HEK293 (cell line): Measurements from ENCODE around the gene ABL2.

Source experiments
- CTCF ChIA-PET: fragments of 350-600 bp; formaldehyde crosslinking; extraction: SDS; loops from one replicate; lab custom pipeline; 2021; ENCODE audit warnings: antibody characterized with exemption; lab: Yijun Ruan, JAX
- POLR2A ChIA-PET: fragments of 300-600 bp; formaldehyde crosslinking; extraction: SDS; loops from one replicate; lab custom pipeline; 2020; ENCODE audit warnings: antibody characterized with exemption, inconsistent platforms; lab: Yijun Ruan, JAX
- H3K27ac ChIP-seq: fragments of 200-500 bp; sonication (Bioruptor generic); 2 replicates; pipeline ENCODE4 v1.5.1; 2014; ENCODE audit warnings: low read depth, low read length, control low read depth, inconsistent platforms; ENCODE audit errors: extremely low read depth
- H3K36me3 ChIP-seq, 2 experiments: fragments of 200-500 bp in 1 of 2; sonication (Bioruptor generic) in 1 of 2; 1 replicate in 1 of 2; 2 replicates in 1 of 2; pipeline ENCODE4 v1.5.1; 2014 to 2017; ENCODE audit warnings: inconsistent platforms in 2 of 2, low read length in 2 of 2; ENCODE audit not compliant: control insufficient read depth in 2 of 2, insufficient read depth in 1 of 2
- H3K4me1 ChIP-seq: fragments of 200-500 bp; sonication (Bioruptor generic); 2 replicates; pipeline ENCODE4 v1.5.1; 2014; ENCODE audit warnings: mild to moderate bottlenecking, low read length, inconsistent platforms; ENCODE audit not compliant: control insufficient read depth, insufficient read depth
- H3K4me3 ChIP-seq: 2 replicates; pipeline ENCODE4 v1.5.1; 2011; ENCODE audit warnings: low read depth, mild to moderate bottlenecking, control low read depth, low read length, moderate library complexity
- H3K9me3 ChIP-seq: fragments of 200-500 bp; sonication (Bioruptor generic); 2 replicates; pipeline ENCODE4 v1.5.1; 2014; ENCODE audit warnings: low read depth, low read length, inconsistent platforms; ENCODE audit not compliant: control insufficient read depth, insufficient read depth
- KLF1 ChIP-seq: fragments of 450-650 bp; formaldehyde crosslinking; IDR thresholded peaks from 2 replicates; pipeline ENCODE4 v1.5.1; 2016; ENCODE audit warnings: missing biosample characterization, missing genetic modification characterization
- KLF9 ChIP-seq: fragments of 450-650 bp; formaldehyde crosslinking; IDR thresholded peaks from 2 replicates; pipeline ENCODE4 v1.5.1; 2016; ENCODE audit warnings: missing biosample characterization, missing genetic modification characterization, low read depth
- SALL2 ChIP-seq: fragments of 450-650 bp; formaldehyde crosslinking; IDR thresholded peaks from 2 replicates; pipeline ENCODE4 v1.5.0; 2017; ENCODE audit warnings: missing biosample characterization, mild to moderate bottlenecking, missing genetic modification characterization, borderline replicate concordance
- SCRT1 ChIP-seq: fragments of 450-650 bp; formaldehyde crosslinking; IDR thresholded peaks from 2 replicates; pipeline ENCODE4 v1.5.1; 2016; ENCODE audit warnings: missing biosample characterization, missing genetic modification characterization, borderline replicate concordance
- ZNF157 ChIP-seq: fragments of 450-650 bp; formaldehyde crosslinking; IDR thresholded peaks from 2 replicates; pipeline ENCODE4 v1.5.1; 2016; ENCODE audit warnings: missing biosample characterization, missing genetic modification characterization
- ZNF341 ChIP-seq: fragments of 450-650 bp; formaldehyde crosslinking; IDR thresholded peaks from 2 replicates; pipeline ENCODE4; 2016; ENCODE audit warnings: low read depth, missing biosample characterization, missing genetic modification characterization
- ZNF596 ChIP-seq: fragments of 450-650 bp; IDR thresholded peaks from 2 replicates; pipeline ENCODE4 v1.5.0; 2018; ENCODE audit warnings: missing biosample characterization, mild to moderate bottlenecking, missing genetic modification characterization, moderate library complexity
- ZNF621 ChIP-seq: fragments of 450-650 bp; formaldehyde crosslinking; IDR thresholded peaks from 2 replicates; pipeline ENCODE4 v1.5.1; 2017; ENCODE audit warnings: missing biosample characterization, missing genetic modification characterization
- ZNF624 ChIP-seq: fragments of 450-650 bp; formaldehyde crosslinking; IDR thresholded peaks from 2 replicates; pipeline ENCODE4 v1.5.1; 2017; ENCODE audit warnings: missing biosample characterization, missing genetic modification characterization
- ZNF658 ChIP-seq: fragments of 450-650 bp; formaldehyde crosslinking; IDR thresholded peaks from 2 replicates; pipeline ENCODE4; 2016; ENCODE audit warnings: missing biosample characterization, missing genetic modification characterization
- ZNF747 ChIP-seq: fragments of 450-650 bp; formaldehyde crosslinking; IDR thresholded peaks from 2 replicates; pipeline ENCODE4 v1.5.1; 2016; ENCODE audit warnings: missing biosample characterization, missing genetic modification characterization
- ZNF830 ChIP-seq: fragments of 450-650 bp; IDR thresholded peaks from 2 replicates; pipeline ENCODE4 v1.5.0; 2018; ENCODE audit warnings: missing biosample characterization, missing genetic modification characterization, low read depth, mild to moderate bottlenecking, moderate library complexity
- ZSCAN23 ChIP-seq: fragments of 450-650 bp; formaldehyde crosslinking; IDR thresholded peaks from 2 replicates; pipeline ENCODE4 v1.5.1; 2016; ENCODE audit warnings: missing biosample characterization, missing genetic modification characterization
- TF ChIP-seq, protein P1 (sequence below): fragments of 450-650 bp; formaldehyde crosslinking; IDR thresholded peaks from 2 replicates; pipeline ENCODE4 v1.5.1; 2016; ENCODE audit warnings: missing biosample characterization, missing genetic modification characterization
- TF ChIP-seq, protein P2 (sequence below): fragments of 450-650 bp; formaldehyde crosslinking; IDR thresholded peaks from 2 replicates; pipeline ENCODE4 v1.5.1; 2016; ENCODE audit warnings: missing biosample characterization, missing genetic modification characterization
- TF ChIP-seq, protein P3 (sequence below): fragments of 450-650 bp; formaldehyde crosslinking; IDR thresholded peaks from 2 replicates; pipeline ENCODE4 v1.5.1; 2016; ENCODE audit warnings: missing biosample characterization, missing genetic modification characterization, borderline replicate concordance
- TF ChIP-seq, protein P4 (sequence below): fragments of 450-650 bp; formaldehyde crosslinking; IDR thresholded peaks from 2 replicates; pipeline ENCODE4 v1.5.1; 2016; ENCODE audit warnings: missing biosample characterization, missing genetic modification characterization

Gene ABL2

DNA sequence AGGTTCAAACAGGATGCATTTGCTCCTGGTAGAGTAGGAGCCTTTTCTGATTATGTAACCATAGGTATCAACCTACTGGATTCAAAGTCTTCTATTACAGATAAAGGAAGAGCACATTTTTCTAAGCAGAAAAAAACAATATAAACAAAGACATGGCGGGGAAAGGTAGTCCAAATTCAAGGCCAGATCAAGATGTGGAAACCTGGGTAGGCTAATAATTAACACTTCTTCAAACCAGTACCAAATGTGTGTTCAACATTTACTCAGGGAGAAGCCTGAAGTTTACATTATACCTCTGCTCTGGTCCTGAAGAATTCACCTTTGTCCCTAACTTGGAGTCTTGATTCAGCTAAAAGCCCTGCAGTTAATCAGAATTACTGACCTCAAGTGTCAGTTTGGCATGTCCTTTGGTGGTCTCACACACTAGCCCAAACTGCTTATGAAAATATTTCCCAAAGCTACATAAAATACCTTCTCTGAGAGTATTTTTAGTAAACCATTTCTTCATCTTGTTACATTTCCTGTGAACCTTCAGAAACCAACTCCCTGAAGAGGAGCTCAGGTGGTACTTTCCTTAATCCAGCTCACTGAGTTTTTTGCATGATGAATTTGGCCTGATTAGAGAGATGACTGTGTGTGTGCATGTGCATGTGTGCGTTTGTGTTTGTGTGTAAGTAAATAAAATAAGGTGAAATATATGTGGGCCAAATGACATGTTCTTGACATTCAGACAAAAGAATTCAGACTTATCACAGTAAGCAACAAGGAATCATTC, 77.4 kb downstream of the ABL2 start:
- Histone ChIP-seq H3K27ac (no peak overlapping the region), H3K4me1 (no peaks in the 10 kb centered on the region), H3K4me3 (no peak overlapping the region), H3K9me3 (no peaks in the 10 kb centered on the region), H3K36me3 (no peaks in the 10 kb centered on the region)
- POLR2A ChIA-PET: no interaction called here
- CTCF ChIA-PET: interaction anchor here (0.6 to 0.7 kb wide), 2 partner anchors 9 to 1141 kb away, joined by 3 to 4 read pairs; no protein-coding TSS in a partner anchor
- TF ChIP-seq ZNF624 (tag by site-specific recombination) (no peak), ZNF596 (tag by site-specific recombination) (no peak), ZNF830 (no peak)
- TF ChIP-seq, protein P1, sequence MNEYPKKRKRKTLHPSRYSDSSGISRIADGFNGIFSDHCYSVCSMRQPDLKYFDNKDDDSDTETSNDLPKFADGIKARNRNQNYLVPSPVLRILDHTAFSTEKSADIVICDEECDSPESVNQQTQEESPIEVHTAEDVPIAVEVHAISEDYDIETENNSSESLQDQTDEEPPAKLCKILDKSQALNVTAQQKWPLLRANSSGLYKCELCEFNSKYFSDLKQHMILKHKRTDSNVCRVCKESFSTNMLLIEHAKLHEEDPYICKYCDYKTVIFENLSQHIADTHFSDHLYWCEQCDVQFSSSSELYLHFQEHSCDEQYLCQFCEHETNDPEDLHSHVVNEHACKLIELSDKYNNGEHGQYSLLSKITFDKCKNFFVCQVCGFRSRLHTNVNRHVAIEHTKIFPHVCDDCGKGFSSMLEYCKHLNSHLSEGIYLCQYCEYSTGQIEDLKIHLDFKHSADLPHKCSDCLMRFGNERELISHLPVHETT: no peak
- TF ChIP-seq, all 188 proteins: peak for 0

DNA sequence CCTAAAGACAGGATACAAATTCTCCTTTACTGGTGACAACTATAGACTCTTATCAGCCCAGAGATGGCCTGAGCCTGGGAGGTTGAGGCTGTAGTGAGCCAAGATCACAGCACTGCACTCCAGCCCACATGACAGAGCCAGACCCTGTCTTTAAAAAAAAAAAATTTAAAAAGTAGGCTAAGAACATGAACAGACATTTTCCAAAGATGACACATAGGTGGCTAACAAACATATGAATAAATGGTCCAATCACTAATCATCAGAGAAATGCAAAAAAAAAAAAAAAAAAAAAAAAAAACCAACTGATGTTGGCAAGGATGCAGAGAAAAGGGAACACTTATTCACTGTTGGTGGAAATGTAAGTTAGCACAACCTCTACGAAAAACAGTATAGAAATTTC, 82.6 kb downstream of the ABL2 start:
- peaks cover 3% of the 10 kb centered on the region; the same call in 1 of the 2 replicates for H3K4me1 ChIP-seq
- ChIA-PET CTCF (no interaction called here), POLR2A (no interaction called here)
- no peak overlapping the region for H3K4me3 ChIP-seq
- no peaks in the 10 kb centered on the region for H3K36me3 ChIP-seq
- no peaks in the 10 kb centered on the region for H3K9me3 ChIP-seq
- H3K27ac ChIP-seq: no peak overlapping the region
- TF ChIP-seq, protein P2, sequence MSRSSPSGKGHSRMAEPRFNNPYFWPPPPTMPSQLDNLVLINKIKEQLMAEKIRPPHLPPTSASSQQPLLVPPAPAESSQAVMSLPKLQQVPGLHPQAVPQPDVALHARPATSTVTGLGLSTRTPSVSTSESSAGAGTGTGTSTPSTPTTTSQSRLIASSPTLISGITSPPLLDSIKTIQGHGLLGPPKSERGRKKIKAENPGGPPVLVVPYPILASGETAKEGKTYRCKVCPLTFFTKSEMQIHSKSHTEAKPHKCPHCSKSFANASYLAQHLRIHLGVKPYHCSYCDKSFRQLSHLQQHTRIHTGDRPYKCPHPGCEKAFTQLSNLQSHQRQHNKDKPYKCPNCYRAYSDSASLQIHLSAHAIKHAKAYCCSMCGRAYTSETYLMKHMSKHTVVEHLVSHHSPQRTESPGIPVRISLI (tag by site-specific recombination): 0 out of 2 replicates have a peak, but pooled peaks have one; percentile 31
- TF ChIP-seq ZNF341 (tag by site-specific recombination): no peak

DNA sequence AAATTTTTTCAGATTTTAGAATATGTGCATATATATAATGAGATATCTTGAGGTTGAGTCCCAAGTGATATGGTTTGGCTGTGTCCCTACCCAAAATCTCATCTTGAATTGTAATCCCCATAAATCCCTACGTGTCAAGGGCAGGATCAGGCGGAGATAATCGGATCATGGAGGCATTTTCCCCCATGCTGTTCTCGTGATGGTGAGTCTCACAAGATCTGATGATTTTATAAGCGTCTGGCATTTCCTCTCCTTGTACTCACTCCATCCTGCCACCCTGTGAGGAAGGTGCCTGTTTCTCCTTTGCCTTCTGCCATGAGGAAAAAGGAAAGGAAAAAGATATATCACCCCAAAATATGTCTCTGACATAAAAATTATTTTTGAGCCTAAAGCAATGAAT, 83.0 kb downstream of the ABL2 start:
- Histone ChIP-seq H3K9me3 (no peaks in the 10 kb centered on the region), H3K4me3 (no peak overlapping the region), H3K36me3 (no peaks in the 10 kb centered on the region), H3K4me1 (peaks cover 5% of the 10 kb centered on the region; the same call in 1 of the 2 replicates), H3K27ac (no peak overlapping the region)
- POLR2A ChIA-PET: interaction anchor here (0.7 kb wide), 1 partner anchor 59 kb away, joined by 3 read pairs; no protein-coding TSS in a partner anchor
- TF ChIP-seq KLF1 (no peak), SALL2 (tag by site-specific recombination) (no peak), SCRT1 (tag by site-specific recombination) (no peak), ZNF157 (tag by site-specific recombination) (no peak), ZSCAN23 (tag by site-specific recombination) (no peak), ZNF658 (tag by site-specific recombination) (no peak), KLF9 (no peak), ZNF747 (tag by site-specific recombination) (no peak), ZNF621 (tag by site-specific recombination) (no peak)
- TF ChIP-seq, protein P3, sequence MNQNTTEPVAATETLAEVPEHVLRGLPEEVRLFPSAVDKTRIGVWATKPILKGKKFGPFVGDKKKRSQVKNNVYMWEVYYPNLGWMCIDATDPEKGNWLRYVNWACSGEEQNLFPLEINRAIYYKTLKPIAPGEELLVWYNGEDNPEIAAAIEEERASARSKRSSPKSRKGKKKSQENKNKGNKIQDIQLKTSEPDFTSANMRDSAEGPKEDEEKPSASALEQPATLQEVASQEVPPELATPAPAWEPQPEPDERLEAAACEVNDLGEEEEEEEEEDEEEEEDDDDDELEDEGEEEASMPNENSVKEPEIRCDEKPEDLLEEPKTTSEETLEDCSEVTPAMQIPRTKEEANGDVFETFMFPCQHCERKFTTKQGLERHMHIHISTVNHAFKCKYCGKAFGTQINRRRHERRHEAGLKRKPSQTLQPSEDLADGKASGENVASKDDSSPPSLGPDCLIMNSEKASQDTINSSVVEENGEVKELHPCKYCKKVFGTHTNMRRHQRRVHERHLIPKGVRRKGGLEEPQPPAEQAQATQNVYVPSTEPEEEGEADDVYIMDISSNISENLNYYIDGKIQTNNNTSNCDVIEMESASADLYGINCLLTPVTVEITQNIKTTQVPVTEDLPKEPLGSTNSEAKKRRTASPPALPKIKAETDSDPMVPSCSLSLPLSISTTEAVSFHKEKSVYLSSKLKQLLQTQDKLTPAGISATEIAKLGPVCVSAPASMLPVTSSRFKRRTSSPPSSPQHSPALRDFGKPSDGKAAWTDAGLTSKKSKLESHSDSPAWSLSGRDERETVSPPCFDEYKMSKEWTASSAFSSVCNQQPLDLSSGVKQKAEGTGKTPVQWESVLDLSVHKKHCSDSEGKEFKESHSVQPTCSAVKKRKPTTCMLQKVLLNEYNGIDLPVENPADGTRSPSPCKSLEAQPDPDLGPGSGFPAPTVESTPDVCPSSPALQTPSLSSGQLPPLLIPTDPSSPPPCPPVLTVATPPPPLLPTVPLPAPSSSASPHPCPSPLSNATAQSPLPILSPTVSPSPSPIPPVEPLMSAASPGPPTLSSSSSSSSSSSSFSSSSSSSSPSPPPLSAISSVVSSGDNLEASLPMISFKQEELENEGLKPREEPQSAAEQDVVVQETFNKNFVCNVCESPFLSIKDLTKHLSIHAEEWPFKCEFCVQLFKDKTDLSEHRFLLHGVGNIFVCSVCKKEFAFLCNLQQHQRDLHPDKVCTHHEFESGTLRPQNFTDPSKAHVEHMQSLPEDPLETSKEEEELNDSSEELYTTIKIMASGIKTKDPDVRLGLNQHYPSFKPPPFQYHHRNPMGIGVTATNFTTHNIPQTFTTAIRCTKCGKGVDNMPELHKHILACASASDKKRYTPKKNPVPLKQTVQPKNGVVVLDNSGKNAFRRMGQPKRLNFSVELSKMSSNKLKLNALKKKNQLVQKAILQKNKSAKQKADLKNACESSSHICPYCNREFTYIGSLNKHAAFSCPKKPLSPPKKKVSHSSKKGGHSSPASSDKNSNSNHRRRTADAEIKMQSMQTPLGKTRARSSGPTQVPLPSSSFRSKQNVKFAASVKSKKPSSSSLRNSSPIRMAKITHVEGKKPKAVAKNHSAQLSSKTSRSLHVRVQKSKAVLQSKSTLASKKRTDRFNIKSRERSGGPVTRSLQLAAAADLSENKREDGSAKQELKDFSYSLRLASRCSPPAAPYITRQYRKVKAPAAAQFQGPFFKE (tag by site-specific recombination): no peak
- TF ChIP-seq, protein P4, sequence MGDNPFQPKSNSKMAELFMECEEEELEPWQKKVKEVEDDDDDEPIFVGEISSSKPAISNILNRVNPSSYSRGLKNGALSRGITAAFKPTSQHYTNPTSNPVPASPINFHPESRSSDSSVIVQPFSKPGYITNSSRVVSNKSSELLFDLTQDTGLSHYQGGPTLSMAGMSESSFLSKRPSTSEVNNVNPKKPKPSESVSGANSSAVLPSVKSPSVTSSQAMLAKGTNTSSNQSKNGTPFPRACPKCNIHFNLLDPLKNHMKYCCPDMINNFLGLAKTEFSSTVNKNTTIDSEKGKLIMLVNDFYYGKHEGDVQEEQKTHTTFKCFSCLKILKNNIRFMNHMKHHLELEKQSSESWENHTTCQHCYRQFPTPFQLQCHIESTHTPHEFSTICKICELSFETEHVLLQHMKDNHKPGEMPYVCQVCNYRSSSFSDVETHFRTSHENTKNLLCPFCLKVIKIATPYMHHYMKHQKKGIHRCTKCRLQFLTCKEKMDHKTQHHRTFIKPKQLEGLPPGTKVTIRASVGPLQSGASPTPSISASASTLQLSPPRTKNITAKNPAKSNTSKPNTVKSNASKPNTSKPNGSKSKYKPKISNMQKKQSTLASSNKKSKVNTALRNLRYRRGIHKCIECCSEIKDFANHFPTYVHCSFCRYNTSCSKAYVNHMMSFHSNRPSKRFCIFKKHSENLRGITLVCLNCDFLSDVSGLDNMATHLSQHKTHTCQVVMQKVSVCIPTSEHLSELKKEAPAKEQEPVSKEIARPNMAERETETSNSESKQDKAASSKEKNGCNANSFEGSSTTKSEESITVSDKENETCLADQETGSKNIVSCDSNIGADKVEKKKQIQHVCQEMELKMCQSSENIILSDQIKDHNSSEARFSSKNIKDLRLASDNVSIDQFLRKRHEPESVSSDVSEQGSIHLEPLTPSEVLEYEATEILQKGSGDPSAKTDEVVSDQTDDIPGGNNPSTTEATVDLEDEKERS (tag by site-specific recombination): no peak
- CTCF ChIA-PET: no interaction called here
